22Rv1 (cell line): ENCODE data around the gene TNRC6C.
"Not testable (repeated sequence)": the region's sequence is repeated elsewhere in the genome, so short reads cannot be mapped to it uniquely, and the experiment has no call there.

Experiments
- H3K27ac ChIP-seq: fragments of 450-650 bp; 2 replicates; pipeline ENCODE4 v1.5.1; 2017
- CTCF ChIP-seq: fragments of 450-650 bp; IDR thresholded peaks from 2 replicates; pipeline ENCODE4 v1.5.1; 2017; ENCODE audit warnings: mild to moderate bottlenecking
- ZFX ChIP-seq: fragments of 450-650 bp; IDR thresholded peaks from 2 replicates; pipeline ENCODE4 v1.6.1; 2017; ENCODE audit warnings: antibody characterized with exemption, borderline replicate concordance

The TNRC6C gene

GRCh38 chr17:78063489-78063888 lies 105.0 kb downstream of the TNRC6C start:
- H3K27ac ChIP-seq, result no peak overlapping the region
- TF ChIP-seq ZFX, result no peak
- TF ChIP-seq CTCF, result no peak

- no peak for TF ChIP-seq CTCF
- TF ChIP-seq ZFX, result no peak
- H3K27ac ChIP-seq, result no peak overlapping the region
Measured at GRCh38 chr17:78064708-78065107, 106.2 kb downstream of the TNRC6C start.

- H3K27ac ChIP-seq, result not testable (repeated sequence)
Measured at GRCh38 chr17:78066976-78067375, 108.5 kb downstream of the TNRC6C start.

- no peak overlapping the region for H3K27ac ChIP-seq
- no peak for TF ChIP-seq CTCF
- no peak for TF ChIP-seq ZFX
Measured at GRCh38 chr17:78069695-78070094, 111.2 kb downstream of the TNRC6C start.

- TF ChIP-seq ZFX (no peak), CTCF (no peak)
- H3K27ac ChIP-seq, result no peak overlapping the region
Measured at GRCh38 chr17:78072961-78073360, 114.5 kb downstream of the TNRC6C start.

GRCh38 chr17:78075011-78075410 lies 116.5 kb downstream of the TNRC6C start:
- no peak overlapping the region for H3K27ac ChIP-seq
- TF ChIP-seq ZFX, result no peak
- no peak for TF ChIP-seq CTCF

GRCh38 chr17:78075545-78075944 lies 117.0 kb downstream of the TNRC6C start:
- TF ChIP-seq ZFX, result no peak
- H3K27ac ChIP-seq, result no peak overlapping the region

GRCh38 chr17:78079253-78079652 lies 120.8 kb downstream of the TNRC6C start:
- TF ChIP-seq CTCF, result no peak
- no peak for TF ChIP-seq ZFX
- no peak overlapping the region for H3K27ac ChIP-seq
